Fibroblast of lung (primary cell): ENCODE results near the gene WDR43. TPM values are rescaled to one million over a fixed set of nuclear protein-coding genes. Genes with fewer than 3 reads are reported as not detected.
A peak's percentile ranks its signal among the peaks of the same experiment; 100 is the strongest.

Experiments
- DNase-seq, 2 donors: peaks; one replicate each; pipeline versions ENCODE4 v3.0.0 to v3.0.0-alpha.2; 2010; ENCODE audit warnings: low read depth in 2 of 2
- H2AFZ ChIP-seq: 2 replicates; pipeline ENCODE4 v1.5.1; 2012; ENCODE audit warnings: low read length, control low read depth, inconsistent platforms
- H3K27ac ChIP-seq: 2 replicates; pipeline ENCODE4 v1.5.1; 2011; ENCODE audit warnings: low read length, control low read depth; ENCODE audit not compliant: insufficient read depth
- H3K27me3 ChIP-seq: 2 replicates; pipeline ENCODE4 v1.5.1; 2011; ENCODE audit warnings: mild to moderate bottlenecking, low read length; ENCODE audit not compliant: control insufficient read depth, insufficient read depth
- H3K36me3 ChIP-seq: 2 replicates; pipeline ENCODE4 v1.5.1; 2011; ENCODE audit warnings: low read length; ENCODE audit not compliant: control insufficient read depth, insufficient read depth
- H3K4me1 ChIP-seq: 2 replicates; pipeline ENCODE4 v1.5.1; 2011; ENCODE audit warnings: low read length; ENCODE audit not compliant: control insufficient read depth, insufficient read depth; ENCODE audit errors: extremely low read depth
- H3K4me2 ChIP-seq: 2 replicates; pipeline ENCODE4 v1.5.1; 2011; ENCODE audit warnings: low read length, control low read depth; ENCODE audit not compliant: insufficient read depth; ENCODE audit errors: extremely low read depth
- H3K4me3 ChIP-seq, 4 experiments: fragments of 200-600 bp in 1 of 4; sonication (generic) in 1 of 4; replicated peaks in 1 of 4; 2 replicates each; pipeline ENCODE4 v1.5.1; 2011 to 2016; ENCODE audit warnings: low read length in 4 of 4, low read depth in 3 of 4, mild to moderate bottlenecking in 3 of 4, control low read depth in 2 of 4, inconsistent platforms in 1 of 4, mixed read lengths in 1 of 4; ENCODE audit not compliant: insufficient read depth in 1 of 4; ENCODE audit errors: control extremely low read depth in 1 of 4
- H3K79me2 ChIP-seq: 2 replicates; pipeline ENCODE4 v1.5.1; 2012; ENCODE audit warnings: mild to moderate bottlenecking, low read length, inconsistent platforms; ENCODE audit not compliant: control insufficient read depth, insufficient read depth
- H3K9ac ChIP-seq: 2 replicates; pipeline ENCODE4 v1.5.1; 2011; ENCODE audit warnings: mild to moderate bottlenecking, low read length, control low read depth; ENCODE audit not compliant: insufficient read depth
- H3K9me3 ChIP-seq: 2 replicates; pipeline ENCODE4 v1.5.1; 2012; ENCODE audit warnings: low read depth, low read length; ENCODE audit not compliant: control insufficient read depth, insufficient read depth
- H4K20me1 ChIP-seq: 2 replicates; pipeline ENCODE4 v1.5.1; 2011; ENCODE audit warnings: low read length; ENCODE audit not compliant: control insufficient read depth, insufficient read depth; ENCODE audit errors: extremely low read depth
- CTCF ChIP-seq, 2 donors: IDR thresholded peaks in 1 of 2; conservative IDR thresholded peaks in 1 of 2; 1 replicate in 1 of 2; 2 replicates in 1 of 2; pipeline ENCODE4 v1.5.1; 2011 to 2012; ENCODE audit warnings: low read length in 2 of 2, control low read depth in 1 of 2, inconsistent platforms in 1 of 2, low read depth in 1 of 2, mild to moderate bottlenecking in 1 of 2
- EZH2 ChIP-seq: IDR thresholded peaks from 2 replicates; pipeline ENCODE4 v1.5.1; 2012; ENCODE audit warnings: low read length, control low read depth, mild to moderate bottlenecking; ENCODE audit errors: missing control alignments
- polyA plus RNA-seq, 2 donors: library from polyadenylated mRNA; depleted of rRNA in 1 of 2; stranded (reverse) in 1 of 2; unstranded in 1 of 2; fragments of >200 nt; gene quantifications; 2 replicates each; pipeline ENCODE4 v1.2.1, GENCODE V29; 2011 to 2012; ENCODE audit warnings: missing spikeins in 1 of 2
- total RNA-seq: library from RNA; depleted of rRNA; stranded (reverse); fragments of >200 nt; gene quantifications from 2 replicates; pipeline ENCODE4 v1.2.1, GENCODE V29; 2014

The WDR43 gene
- total and polyA plus RNA-seq, 2 donors (not counting 1 experiment from before 2014, with no cell fraction given) = 71.5 to 74.7 TPM

GRCh38 chr2:28927469-28927868 lies 33.0 kb downstream of the WDR43 start:
- H3K4me1 ChIP-seq = no peaks in the 10 kb centered on the region
- no peak overlapping the region for H3K27ac ChIP-seq
- H3K79me2 ChIP-seq = peaks cover 2% of the 10 kb centered on the region
- H3K36me3 ChIP-seq = peaks cover 6% of the 10 kb centered on the region
- DNase-seq = no peak
- no peak overlapping the region for H3K4me3 ChIP-seq
- H2AFZ ChIP-seq = no peak overlapping the region
- no peaks in the 10 kb centered on the region for H3K27me3 ChIP-seq
- H4K20me1 ChIP-seq = no peaks in the 10 kb centered on the region
- no peak for TF ChIP-seq CTCF (conservative IDR thresholded peaks at IDR 0.05 in 1 of 2, IDR thresholded peaks at IDR 0.05 in 1 of 2; ENCODE audit: low read depth in 1 of 2, low read length in 2 of 2)
- no peak for TF ChIP-seq EZH2
- no peak overlapping the region for H3K9ac ChIP-seq
- H3K4me2 ChIP-seq = no peak overlapping the region
- no peaks in the 10 kb centered on the region for H3K9me3 ChIP-seq

GRCh38 chr2:28927878-28928277 lies 33.4 kb downstream of the WDR43 start:
- Histone ChIP-seq H3K79me2 (peaks cover 2% of the 10 kb centered on the region), H3K4me3 (no peak overlapping the region), H3K27ac (no peak overlapping the region), H3K9ac (no peak overlapping the region), H3K4me2 (no peak overlapping the region), H2AFZ (no peak overlapping the region), H3K36me3 (peaks cover 6% of the 10 kb centered on the region), H3K27me3 (no peaks in the 10 kb centered on the region), H4K20me1 (no peaks in the 10 kb centered on the region), H3K9me3 (no peaks in the 10 kb centered on the region), H3K4me1 (no peaks in the 10 kb centered on the region)
- peak in 1 of 2 donors; percentile 73 for DNase-seq
- no peak for TF ChIP-seq EZH2
- TF ChIP-seq CTCF (conservative IDR thresholded peaks at IDR 0.05 in 1 of 2, IDR thresholded peaks at IDR 0.05 in 1 of 2; ENCODE audit: low read depth in 1 of 2, low read length in 2 of 2) = no peak

- Histone ChIP-seq H3K4me2 (no peak overlapping the region), H3K9me3 (no peaks in the 10 kb centered on the region), H3K36me3 (peaks cover 6% of the 10 kb centered on the region), H4K20me1 (no peaks in the 10 kb centered on the region), H3K4me3 (no peak overlapping the region), H3K4me1 (no peaks in the 10 kb centered on the region), H3K27me3 (no peaks in the 10 kb centered on the region), H2AFZ (no peak overlapping the region), H3K9ac (no peak overlapping the region), H3K79me2 (peaks cover 2% of the 10 kb centered on the region), H3K27ac (no peak overlapping the region)
- TF ChIP-seq CTCF (conservative IDR thresholded peaks at IDR 0.05 in 1 of 2, IDR thresholded peaks at IDR 0.05 in 1 of 2; ENCODE audit: low read depth in 1 of 2, low read length in 2 of 2) = no peak
- TF ChIP-seq EZH2 = no peak
- no peak for DNase-seq
Observed at GRCh38 chr2:28929581-28929980, 35.1 kb downstream of the WDR43 start.
